Activated B cell treated with CpG ODN at 0.5 μM for 24 hours (primary cell): ENCODE measurements around the gene PTPN13. TPM values are rescaled to one million over a fixed set of nuclear protein-coding genes. Genes with fewer than 3 reads are reported as not detected.

Experiments
- ATAC-seq: fragments of 200-7000 bp; cut with Tn5 transposase; one replicate; pipeline ENCODE4 v1.10.0; 2021; ENCODE audit warnings: low read depth, mild to moderate bottlenecking, moderate library complexity
- CTCF ChIA-PET: fragments of 350-600 bp; sonication (Branson Sonifier 250); formaldehyde crosslinking; loops from one replicate; lab custom pipeline; 2021; ENCODE audit warnings: antibody characterized with exemption; lab: Charles Lee
- POLR2A ChIA-PET: fragments of 350-600 bp; sonication (Branson Sonifier 250); formaldehyde crosslinking; loops from one replicate; lab custom pipeline; 2021; ENCODE audit warnings: antibody characterized with exemption; lab: Charles Lee
- DNase-seq: peaks from one replicate; pipeline ENCODE4 v3.0.0; 2022
- H3K27ac Mint-ChIP-seq: one replicate; pipeline ENCODE4 v1.8.0; 2020; ENCODE audit warnings: mixed read lengths
- H3K27me3 Mint-ChIP-seq: one replicate; pipeline ENCODE4 v1.8.0; 2021; ENCODE audit warnings: mixed read lengths
- H3K36me3 Mint-ChIP-seq: one replicate; pipeline ENCODE4 v1.8.0; 2021; ENCODE audit warnings: low read depth, mixed read lengths
- H3K4me1 Mint-ChIP-seq: one replicate; pipeline ENCODE4 v1.8.0; 2021; ENCODE audit warnings: mixed read lengths
- H3K4me3 Mint-ChIP-seq: one replicate; pipeline ENCODE4 v1.8.0; 2020; ENCODE audit warnings: mild to moderate bottlenecking, mixed read lengths
- H3K9me3 Mint-ChIP-seq: one replicate; pipeline ENCODE4 v1.8.0; 2020; ENCODE audit warnings: mixed read lengths
- CTCF ChIP-seq: fragments of 200-600 bp; IDR thresholded peaks from one replicate; pipeline ENCODE4 v1.8.0; 2022; ENCODE audit warnings: antibody characterized with exemption, mild to moderate bottlenecking
- intact Hi-C: fragments of 100-400 bp; cut with micrococcal nuclease; formaldehyde crosslinking; loops from one replicate; pipeline ENCODE4 v1.15.1; 2024
- total RNA-seq: library from RNA; stranded (reverse); gene quantifications from 2 replicates; pipeline ENCODE4 v1.2.3, GENCODE V29; 2022

PTPN13 gene
- total RNA-seq, 1 donor from 2014 or later, result 0.07 TPM

DNA sequence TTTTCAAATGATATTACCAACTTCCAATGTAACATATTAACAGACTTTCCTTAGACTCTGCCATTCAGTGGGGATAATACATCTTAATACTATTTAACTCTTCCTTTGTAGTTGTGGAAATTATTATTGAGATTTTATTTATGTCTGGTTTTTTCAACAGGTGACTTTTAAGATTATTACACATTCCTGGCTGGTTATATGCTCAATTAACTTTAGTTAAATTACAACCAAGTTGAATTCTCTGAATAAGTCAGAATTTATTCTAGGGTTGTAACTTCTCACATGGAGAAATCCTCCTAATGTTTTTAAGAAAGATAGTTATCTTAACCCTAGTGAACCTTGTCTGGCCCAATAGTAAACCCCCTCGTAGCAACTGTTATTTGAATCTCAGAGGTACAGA lies 147.7 kb downstream of the PTPN13 start:
- TF ChIP-seq CTCF, result no peak
- DNase-seq, result no peak
- no peak for ATAC-seq
- ChIA-PET CTCF (no interaction called here), POLR2A (no interaction called here)
- no peaks in the 10 kb centered on the region for H3K36me3 Mint-ChIP-seq
- intact Hi-C loops, result no loop called here
- no peaks in the 10 kb centered on the region for H3K27me3 Mint-ChIP-seq
- H3K9me3 Mint-ChIP-seq, result peaks cover 8% of the 10 kb centered on the region
- no peaks in the 10 kb centered on the region for H3K4me1 Mint-ChIP-seq
- no peak overlapping the region for H3K27ac Mint-ChIP-seq
- H3K4me3 Mint-ChIP-seq, result no peak overlapping the region

DNA sequence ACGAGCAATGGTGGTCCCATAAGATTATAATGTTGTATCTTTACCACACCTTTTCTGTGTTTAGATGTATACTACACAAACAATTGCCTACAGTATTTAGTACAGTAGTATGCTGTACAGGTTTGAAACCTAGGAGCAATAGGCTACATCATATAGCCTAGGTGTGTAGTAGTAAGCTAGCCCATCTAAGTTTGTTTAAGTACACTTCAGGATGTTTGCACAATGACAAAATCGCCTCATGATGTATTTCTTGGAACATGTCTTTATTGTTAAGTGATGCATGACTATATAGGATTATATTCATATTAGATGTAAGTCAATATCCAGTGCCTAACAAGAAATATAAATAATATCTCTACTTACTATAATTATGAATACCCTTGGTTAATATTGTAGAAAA lies 150.5 kb downstream of the PTPN13 start:
- no peak overlapping the region for H3K27ac Mint-ChIP-seq
- CTCF ChIA-PET, result no interaction called here
- H3K4me1 Mint-ChIP-seq, result no peaks in the 10 kb centered on the region
- DNase-seq (no peak), ATAC-seq (no peak)
- peaks cover 8% of the 10 kb centered on the region for H3K9me3 Mint-ChIP-seq
- POLR2A ChIA-PET, result no interaction called here
- no peaks in the 10 kb centered on the region for H3K27me3 Mint-ChIP-seq
- intact Hi-C loops, result no loop called here
- TF ChIP-seq CTCF, result no peak
- no peaks in the 10 kb centered on the region for H3K36me3 Mint-ChIP-seq
- no peak overlapping the region for H3K4me3 Mint-ChIP-seq

DNA sequence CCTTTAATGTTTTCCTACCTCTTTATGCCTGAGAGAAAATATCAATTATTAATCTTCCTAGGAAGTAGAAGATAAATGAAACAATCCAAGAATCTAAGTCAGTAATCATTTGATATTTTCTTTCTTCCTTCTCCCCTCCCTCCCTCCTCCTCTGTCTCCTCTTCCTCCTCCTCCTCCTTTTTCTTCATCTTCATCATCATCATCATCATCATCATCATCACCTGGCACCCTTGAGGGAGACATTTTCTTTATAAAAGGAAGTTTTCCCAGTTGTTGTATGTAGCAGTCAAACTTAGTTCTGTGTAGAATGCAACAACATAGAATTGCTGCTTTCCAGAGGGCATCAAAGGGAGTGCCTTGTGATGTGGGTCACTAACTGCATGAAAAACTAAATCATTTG lies 155.0 kb downstream of the PTPN13 start:
- no peak for DNase-seq
- H3K27ac Mint-ChIP-seq, result no peak overlapping the region
- POLR2A ChIA-PET, result no interaction called here
- H3K36me3 Mint-ChIP-seq, result no peaks in the 10 kb centered on the region
- CTCF ChIA-PET, result no interaction called here
- no peaks in the 10 kb centered on the region for H3K9me3 Mint-ChIP-seq
- no peaks in the 10 kb centered on the region for H3K27me3 Mint-ChIP-seq
- intact Hi-C loops, result no loop called here
- H3K4me3 Mint-ChIP-seq, result no peak overlapping the region
- ATAC-seq, result no peak
- H3K4me1 Mint-ChIP-seq, result no peaks in the 10 kb centered on the region
- no peak for TF ChIP-seq CTCF

GRCh38 chr4:86755388-86755787 lies 161.3 kb downstream of the PTPN13 start:
- intact Hi-C loops, result no loop called here
- H3K4me1 Mint-ChIP-seq, result no peaks in the 10 kb centered on the region
- no peaks in the 10 kb centered on the region for H3K27me3 Mint-ChIP-seq
- no peak for TF ChIP-seq CTCF
- ATAC-seq (no peak), DNase-seq (no peak)
- no peaks in the 10 kb centered on the region for H3K9me3 Mint-ChIP-seq
- ChIA-PET POLR2A (no interaction called here), CTCF (no interaction called here)
- H3K4me3 Mint-ChIP-seq, result no peak overlapping the region
- H3K27ac Mint-ChIP-seq, result no peak overlapping the region
- H3K36me3 Mint-ChIP-seq, result no peaks in the 10 kb centered on the region

- CTCF ChIA-PET, result no interaction called here
- Mint-ChIP-seq H3K36me3 (no peaks in the 10 kb centered on the region), H3K9me3 (no peaks in the 10 kb centered on the region), H3K4me1 (no peaks in the 10 kb centered on the region), H3K4me3 (no peak overlapping the region), H3K27me3 (no peaks in the 10 kb centered on the region), H3K27ac (no peak overlapping the region)
- no peak for DNase-seq
- TF ChIP-seq CTCF, result no peak
- intact Hi-C loops, result no loop called here
- no peak for ATAC-seq
- POLR2A ChIA-PET, result no interaction called here
These were observed 163.4 kb downstream of the PTPN13 start for GRCh38 chr4:86757468-86757867.
